Measurements from ENCODE around the gene SEPTIN2.

Gene SEPTIN2

GRCh38 chr2:241350878-241351639, 35.3 kb downstream of the SEPTIN2 start:
- Histone ChIP-seq H3K4me3 (ENCODE audit: low read depth, low read length) (no peak overlapping the region), H3K27me3 (ENCODE audit: insufficient read depth, low read depth, severe bottlenecking) (no peaks in the 10 kb centered on the region), H3K36me3 (peaks cover 78% of the 10 kb centered on the region), H3K9me3 (ENCODE audit: severe bottlenecking) (no peaks in the 10 kb centered on the region), H3K27ac (no peak overlapping the region)
- no peak for DNase-seq
- no peak for TF ChIP-seq CTCF (IDR thresholded peaks at IDR 0.05; ENCODE audit: low read depth, low read length)

GRCh38 chr2:241351640-241352031, 35.9 kb downstream of the SEPTIN2 start:
- peaks cover 72% of the 10 kb centered on the region for H3K36me3 ChIP-seq
- no peaks in the 10 kb centered on the region for H3K9me3 ChIP-seq (ENCODE audit: severe bottlenecking)
- DNase-seq = no peak
- no peak overlapping the region for H3K4me3 ChIP-seq (ENCODE audit: low read depth, low read length)
- no peak for TF ChIP-seq CTCF (IDR thresholded peaks at IDR 0.05; ENCODE audit: low read depth, low read length)
- no peak overlapping the region for H3K27ac ChIP-seq
- H3K27me3 ChIP-seq (ENCODE audit: insufficient read depth, low read depth, severe bottlenecking) = no peaks in the 10 kb centered on the region

DNA sequence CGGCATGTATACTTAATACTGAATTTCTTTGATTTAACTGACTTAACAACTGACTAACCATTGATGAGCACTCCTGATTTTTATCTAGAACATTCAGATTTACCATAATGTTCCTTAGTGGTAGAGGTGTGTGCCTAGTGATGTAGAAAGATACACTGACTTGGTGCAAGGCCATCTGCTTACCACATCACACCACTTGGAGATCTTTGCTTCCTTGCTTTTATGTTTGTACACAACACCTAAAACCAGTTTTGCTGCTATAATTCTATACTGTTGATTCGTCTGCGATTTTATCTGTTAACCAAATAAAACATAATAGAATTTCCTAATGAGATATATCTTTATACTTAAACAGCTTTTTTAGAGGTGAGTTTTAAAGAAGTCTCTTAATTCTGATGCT, 36.5 kb downstream of the SEPTIN2 start:
- Histone ChIP-seq H3K9me3 (ENCODE audit: severe bottlenecking) (no peaks in the 10 kb centered on the region), H3K4me3 (ENCODE audit: low read depth, low read length) (no peak overlapping the region), H3K27ac (no peak overlapping the region), H3K27me3 (ENCODE audit: insufficient read depth, low read depth, severe bottlenecking) (no peaks in the 10 kb centered on the region), H3K36me3 (peaks cover 66% of the 10 kb centered on the region)
- no peak for TF ChIP-seq CTCF (IDR thresholded peaks at IDR 0.05; ENCODE audit: low read depth, low read length)
- DNase-seq = no peak

DNA sequence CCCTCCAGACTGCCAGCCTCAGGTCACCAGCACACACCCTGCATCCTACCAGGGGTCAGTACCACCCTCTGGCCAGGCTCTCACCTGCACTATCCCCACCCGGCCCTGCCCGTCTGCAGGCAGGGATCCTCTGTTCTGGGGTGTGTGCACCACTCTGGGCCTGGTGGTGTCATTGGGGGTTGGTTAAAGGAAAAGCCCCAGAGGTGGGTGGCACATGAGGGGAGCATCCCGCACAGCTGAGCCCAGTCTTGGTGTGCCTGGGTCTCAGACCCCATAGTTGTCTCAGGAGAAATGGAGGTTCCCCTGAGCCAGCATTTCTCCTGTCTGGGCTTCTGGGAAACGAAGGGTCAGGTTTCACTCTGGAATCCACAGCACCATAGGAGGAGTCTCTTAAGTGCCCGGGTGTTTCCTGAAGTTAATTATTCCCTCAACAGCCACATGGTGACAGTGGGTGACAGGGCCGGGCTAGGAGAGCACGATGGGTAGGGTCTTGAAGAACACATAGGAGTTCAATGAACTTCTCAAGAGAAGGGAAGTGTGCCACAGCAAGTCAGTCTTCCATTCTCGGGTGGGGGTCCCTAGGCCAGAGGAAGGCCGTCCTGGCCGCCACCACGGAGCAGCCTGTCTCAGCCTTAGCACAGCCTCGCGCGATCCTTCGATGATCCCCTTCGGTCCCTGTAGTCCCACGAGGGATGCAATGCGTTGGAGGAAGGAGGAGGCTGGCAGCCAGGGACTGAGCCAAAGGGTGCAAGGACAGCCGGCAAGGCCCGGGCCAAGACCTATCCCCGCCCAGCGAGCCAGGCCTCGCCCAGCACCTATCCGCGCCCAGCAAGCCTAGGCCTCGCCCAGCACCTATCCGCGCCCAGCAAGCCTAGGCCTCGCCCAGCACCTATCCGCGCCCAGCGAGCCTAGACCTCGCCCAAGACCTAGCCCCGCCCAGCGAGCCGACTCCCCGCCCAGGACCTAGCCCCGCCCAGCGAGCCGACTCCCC, 39.2 kb downstream of the SEPTIN2 start:
- Histone ChIP-seq H3K36me3 (peaks cover 43% of the 10 kb centered on the region), H3K27ac (no peak overlapping the region), H3K27me3 (ENCODE audit: insufficient read depth, low read depth, severe bottlenecking) (no peaks in the 10 kb centered on the region), H3K9me3 (ENCODE audit: severe bottlenecking) (no peaks in the 10 kb centered on the region), H3K4me3 (ENCODE audit: low read depth, low read length) (no peak overlapping the region)
- no peak for TF ChIP-seq CTCF (IDR thresholded peaks at IDR 0.05; ENCODE audit: low read depth, low read length)
- DNase-seq = peak; percentile 58

DNA sequence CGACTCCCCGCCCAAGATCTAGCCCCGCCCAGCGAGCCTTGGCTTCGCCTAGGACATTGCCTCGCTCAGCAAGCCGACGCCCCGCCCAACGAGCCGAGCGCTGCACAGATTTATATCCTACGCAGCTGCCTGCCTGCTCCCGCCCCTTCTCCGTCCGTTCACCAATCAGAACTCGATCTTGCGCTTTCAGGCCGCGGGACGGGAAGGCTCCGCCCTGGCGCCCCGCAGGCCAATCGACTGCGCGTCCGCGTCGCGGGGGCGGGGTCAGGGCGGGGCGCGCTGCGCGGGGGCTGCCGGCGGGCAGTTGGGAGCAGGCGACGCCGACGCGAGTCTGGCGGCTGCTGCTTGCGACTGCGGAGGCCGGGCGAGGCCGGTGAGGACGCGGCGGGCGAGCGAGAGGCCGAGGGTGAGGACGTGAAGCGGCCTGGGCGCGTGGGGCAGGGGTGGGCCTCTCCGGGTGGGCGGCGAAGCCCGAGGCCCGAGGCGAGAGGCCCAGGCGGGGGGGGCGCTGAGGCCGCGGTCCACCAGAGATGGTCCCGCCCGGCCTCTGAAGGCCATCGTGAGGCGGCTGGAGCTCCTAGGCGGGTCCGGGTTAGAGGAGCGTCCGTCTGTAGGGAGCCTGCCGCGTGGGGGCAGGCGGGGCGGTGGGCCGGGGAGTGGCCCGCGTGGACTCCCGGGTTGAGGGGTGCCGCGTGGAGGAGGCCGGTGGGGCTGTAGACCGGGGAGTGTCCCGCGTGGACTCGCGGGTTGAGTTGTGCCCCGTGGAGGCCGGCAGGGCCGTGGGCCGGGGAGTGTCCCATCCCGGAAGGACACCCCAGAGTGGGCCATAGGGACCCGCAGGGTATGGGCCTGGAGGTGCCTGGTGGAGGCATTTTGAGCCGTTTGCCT, 40.5 kb downstream of the SEPTIN2 start, which contains the start of gene FARP2:
Gene FARP2, plus strand, starts transcription at position 303 of the 888 bp plus-strand sequence. CDS start 16,823 bp downstream, outside the sequence.
- H3K4me3 ChIP-seq (ENCODE audit: low read depth, low read length) = peak within 1 kb of the TSS; percentile 69
- no peak for TF ChIP-seq CTCF (IDR thresholded peaks at IDR 0.05; ENCODE audit: low read depth, low read length)
- H3K27ac ChIP-seq = peak within 1 kb of the TSS; percentile 90
- DNase-seq = peak; percentile 99
- H3K27me3 ChIP-seq (ENCODE audit: insufficient read depth, low read depth, severe bottlenecking) = no peaks in the 10 kb centered on the region
- peaks cover 30% of the 10 kb centered on the region for H3K36me3 ChIP-seq
- no peaks in the 10 kb centered on the region for H3K9me3 ChIP-seq (ENCODE audit: severe bottlenecking)
